ENCODE results near the gene PGAM1.

Gene PGAM1

GRCh38 chr10:97407211-97407951 is 18.6 kb upstream of the PGAM1 start:
- TF ChIP-seq RAD21 (IDR thresholded peaks at IDR 0.05; ENCODE audit: low read depth) (peak; percentile 54), EP300 (IDR thresholded peaks at IDR 0.05; ENCODE audit: borderline replicate concordance) (0 out of 2 replicates have a peak, but pooled peaks have one; percentile 8), TCF12 (IDR thresholded peaks at IDR 0.05; ENCODE audit: low read depth) (no peak), TAF1 (IDR thresholded peaks at IDR 0.05; ENCODE audit: low read depth) (no peak), YY1 (IDR thresholded peaks at IDR 0.05; ENCODE audit: low read depth) (no peak), EGR1 (IDR thresholded peaks at IDR 0.05) (no peak), TEAD4 (IDR thresholded peaks at IDR 0.05) (peak; percentile 75; the same call in 1 of the 2 replicates), FOXM1 (IDR thresholded peaks at IDR 0.05; ENCODE audit: borderline replicate concordance, low read depth) (no peak), CREB1 (IDR thresholded peaks at IDR 0.05; ENCODE audit: low read depth) (no peak), CEBPB (IDR thresholded peaks at IDR 0.05) (no peak), NFIC (IDR thresholded peaks at IDR 0.05) (no peak), ZBTB7A (IDR thresholded peaks at IDR 0.05; ENCODE audit: low read depth) (no peak; the same call in 1 of the 2 replicates)
- TF ChIP-seq, protein P1, sequence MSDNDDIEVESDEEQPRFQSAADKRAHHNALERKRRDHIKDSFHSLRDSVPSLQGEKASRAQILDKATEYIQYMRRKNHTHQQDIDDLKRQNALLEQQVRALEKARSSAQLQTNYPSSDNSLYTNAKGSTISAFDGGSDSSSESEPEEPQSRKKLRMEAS (IDR thresholded peaks at IDR 0.05), result no peak
- TF ChIP-seq, protein P2, sequence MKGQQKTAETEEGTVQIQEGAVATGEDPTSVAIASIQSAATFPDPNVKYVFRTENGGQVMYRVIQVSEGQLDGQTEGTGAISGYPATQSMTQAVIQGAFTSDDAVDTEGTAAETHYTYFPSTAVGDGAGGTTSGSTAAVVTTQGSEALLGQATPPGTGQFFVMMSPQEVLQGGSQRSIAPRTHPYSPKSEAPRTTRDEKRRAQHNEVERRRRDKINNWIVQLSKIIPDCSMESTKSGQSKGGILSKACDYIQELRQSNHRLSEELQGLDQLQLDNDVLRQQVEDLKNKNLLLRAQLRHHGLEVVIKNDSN (IDR thresholded peaks at IDR 0.05), result peak; percentile 16; the same call in 1 of the 2 replicates
- TF ChIP-seq, protein P3, sequence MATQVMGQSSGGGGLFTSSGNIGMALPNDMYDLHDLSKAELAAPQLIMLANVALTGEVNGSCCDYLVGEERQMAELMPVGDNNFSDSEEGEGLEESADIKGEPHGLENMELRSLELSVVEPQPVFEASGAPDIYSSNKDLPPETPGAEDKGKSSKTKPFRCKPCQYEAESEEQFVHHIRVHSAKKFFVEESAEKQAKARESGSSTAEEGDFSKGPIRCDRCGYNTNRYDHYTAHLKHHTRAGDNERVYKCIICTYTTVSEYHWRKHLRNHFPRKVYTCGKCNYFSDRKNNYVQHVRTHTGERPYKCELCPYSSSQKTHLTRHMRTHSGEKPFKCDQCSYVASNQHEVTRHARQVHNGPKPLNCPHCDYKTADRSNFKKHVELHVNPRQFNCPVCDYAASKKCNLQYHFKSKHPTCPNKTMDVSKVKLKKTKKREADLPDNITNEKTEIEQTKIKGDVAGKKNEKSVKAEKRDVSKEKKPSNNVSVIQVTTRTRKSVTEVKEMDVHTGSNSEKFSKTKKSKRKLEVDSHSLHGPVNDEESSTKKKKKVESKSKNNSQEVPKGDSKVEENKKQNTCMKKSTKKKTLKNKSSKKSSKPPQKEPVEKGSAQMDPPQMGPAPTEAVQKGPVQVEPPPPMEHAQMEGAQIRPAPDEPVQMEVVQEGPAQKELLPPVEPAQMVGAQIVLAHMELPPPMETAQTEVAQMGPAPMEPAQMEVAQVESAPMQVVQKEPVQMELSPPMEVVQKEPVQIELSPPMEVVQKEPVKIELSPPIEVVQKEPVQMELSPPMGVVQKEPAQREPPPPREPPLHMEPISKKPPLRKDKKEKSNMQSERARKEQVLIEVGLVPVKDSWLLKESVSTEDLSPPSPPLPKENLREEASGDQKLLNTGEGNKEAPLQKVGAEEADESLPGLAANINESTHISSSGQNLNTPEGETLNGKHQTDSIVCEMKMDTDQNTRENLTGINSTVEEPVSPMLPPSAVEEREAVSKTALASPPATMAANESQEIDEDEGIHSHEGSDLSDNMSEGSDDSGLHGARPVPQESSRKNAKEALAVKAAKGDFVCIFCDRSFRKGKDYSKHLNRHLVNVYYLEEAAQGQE (IDR thresholded peaks at IDR 0.05; ENCODE audit: low read depth), result no peak

- TF ChIP-seq ZBTB7A (IDR thresholded peaks at IDR 0.05; ENCODE audit: low read depth) (no peak), TCF12 (IDR thresholded peaks at IDR 0.05; ENCODE audit: low read depth) (no peak), RAD21 (IDR thresholded peaks at IDR 0.05; ENCODE audit: low read depth) (no peak), FOXM1 (IDR thresholded peaks at IDR 0.05; ENCODE audit: borderline replicate concordance, low read depth) (no peak), EP300 (IDR thresholded peaks at IDR 0.05; ENCODE audit: borderline replicate concordance) (no peak), CREB1 (IDR thresholded peaks at IDR 0.05; ENCODE audit: low read depth) (no peak), CEBPB (IDR thresholded peaks at IDR 0.05) (no peak), TEAD4 (IDR thresholded peaks at IDR 0.05) (no peak), NFIC (IDR thresholded peaks at IDR 0.05) (no peak), EGR1 (IDR thresholded peaks at IDR 0.05) (no peak), TAF1 (IDR thresholded peaks at IDR 0.05; ENCODE audit: low read depth) (no peak), YY1 (IDR thresholded peaks at IDR 0.05; ENCODE audit: low read depth) (no peak)
- TF ChIP-seq, protein P3 (IDR thresholded peaks at IDR 0.05; ENCODE audit: low read depth), result no peak
- TF ChIP-seq, protein P1 (IDR thresholded peaks at IDR 0.05), result no peak
- TF ChIP-seq, protein P2 (IDR thresholded peaks at IDR 0.05), result no peak
These were observed 18.1 kb upstream of the PGAM1 start for GRCh38 chr10:97407952-97408248.

GRCh38 chr10:97408496-97408992 is 17.4 kb upstream of the PGAM1 start:
- 0 out of 2 replicates have a peak, but pooled peaks have one; percentile 1 for TF ChIP-seq TCF12 (IDR thresholded peaks at IDR 0.05; ENCODE audit: low read depth)
- TF ChIP-seq EGR1 (IDR thresholded peaks at IDR 0.05), result no peak
- TF ChIP-seq, protein P3 (IDR thresholded peaks at IDR 0.05; ENCODE audit: low read depth), result no peak
- TF ChIP-seq CREB1 (IDR thresholded peaks at IDR 0.05; ENCODE audit: low read depth), result no peak
- TF ChIP-seq TAF1 (IDR thresholded peaks at IDR 0.05; ENCODE audit: low read depth), result no peak
- TF ChIP-seq, protein P1 (IDR thresholded peaks at IDR 0.05), result 0 out of 2 replicates have a peak, but pooled peaks have one; percentile 25
- no peak for TF ChIP-seq FOXM1 (IDR thresholded peaks at IDR 0.05; ENCODE audit: borderline replicate concordance, low read depth)
- TF ChIP-seq TEAD4 (IDR thresholded peaks at IDR 0.05), result no peak
- no peak for TF ChIP-seq CEBPB (IDR thresholded peaks at IDR 0.05)
- TF ChIP-seq RAD21 (IDR thresholded peaks at IDR 0.05; ENCODE audit: low read depth), result no peak
